NCI-H345 treated with DMSO at 0.1 percent for 48 hours (cell line): Measurements from ENCODE around the gene COL25A1.
"Not testable (repeated sequence)": the region's sequence is repeated elsewhere in the genome, so short reads cannot be mapped to it uniquely, and the experiment has no call there.

ENCODE experiments used
- DNase-seq: peaks from one replicate; lab custom pipeline; 2025; ENCODE audit not compliant: unreplicated experiment; lab: John Stamatoyannopoulos, UW

The COL25A1 gene

DNA sequence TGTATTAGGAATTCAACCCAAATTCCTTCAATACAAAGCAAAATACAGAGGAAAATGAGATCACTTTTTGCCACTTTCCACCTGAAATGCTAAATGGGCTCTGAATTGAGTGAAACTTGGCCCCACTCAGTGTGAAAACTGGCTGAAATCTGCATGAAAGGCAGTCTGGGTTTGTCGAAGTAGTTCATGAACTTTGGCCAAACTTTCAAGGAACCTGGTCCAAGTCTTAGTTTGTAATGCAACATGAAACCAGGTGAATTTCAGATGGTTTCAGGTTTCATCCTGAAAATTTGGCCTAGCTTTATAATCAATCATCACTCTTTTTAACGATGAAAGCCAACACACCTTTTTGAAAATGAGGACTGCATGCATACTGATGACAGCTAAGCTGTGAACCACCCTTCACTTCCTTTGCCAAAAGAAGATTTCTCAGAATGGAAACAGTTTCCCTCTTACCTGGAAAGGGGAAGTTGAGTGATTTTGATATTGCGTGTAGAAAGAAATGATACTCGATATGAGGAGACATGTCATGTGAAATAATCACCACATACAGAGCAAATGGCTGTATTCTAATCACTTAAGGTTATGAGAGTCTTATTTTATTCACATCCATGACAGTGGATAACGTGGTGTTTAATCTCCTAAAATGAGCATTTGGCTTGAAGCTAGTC lies 329.7 kb downstream of the COL25A1 start:
- DNase-seq = no peak

DNA sequence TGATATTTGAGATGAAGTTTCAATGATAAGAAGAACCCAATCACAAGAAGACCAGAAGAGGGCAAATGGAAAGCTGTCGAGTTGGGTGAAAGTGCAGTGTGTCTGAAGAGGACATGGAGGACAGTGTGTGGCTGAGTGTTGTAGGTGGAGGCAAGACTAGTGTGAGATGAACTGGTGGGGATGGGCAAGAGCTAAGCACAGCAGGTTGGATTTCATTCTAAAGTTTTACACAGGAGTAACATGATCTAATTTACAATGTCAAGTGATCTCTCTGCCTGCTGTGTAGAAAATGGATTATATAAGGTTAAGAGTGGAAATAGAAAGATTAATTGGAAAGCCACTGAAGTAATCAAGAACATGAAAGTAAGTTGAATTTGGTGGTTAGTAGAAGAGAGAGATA lies 331.0 kb downstream of the COL25A1 start:
- no peak for DNase-seq

DNA sequence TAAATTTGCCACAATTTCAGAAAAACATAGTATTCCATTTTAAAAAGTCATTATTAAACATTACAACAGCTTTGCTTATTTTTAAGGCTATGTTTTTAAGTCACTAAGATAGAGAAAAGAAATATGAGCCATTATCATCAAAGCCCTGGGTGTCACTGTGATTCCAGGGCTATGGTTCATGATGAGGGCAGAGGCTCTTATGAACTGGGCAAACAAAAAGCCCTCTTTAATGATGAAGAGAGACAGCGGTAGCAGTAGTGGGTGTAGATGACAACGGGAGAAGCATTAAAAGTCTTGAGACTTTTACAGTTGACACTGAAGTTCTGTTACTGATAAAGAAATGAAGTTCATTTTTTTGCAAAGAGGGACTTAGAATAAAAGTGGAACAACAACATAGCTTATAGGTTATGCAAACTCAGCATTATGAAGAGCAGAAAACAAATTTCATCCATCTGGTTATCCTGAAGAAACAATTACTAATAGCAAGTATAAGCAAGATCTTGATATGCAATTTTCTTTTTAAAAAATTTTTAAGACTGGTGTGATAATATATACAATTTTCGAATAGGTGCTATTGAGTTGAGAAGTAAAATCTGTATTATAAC lies 336.9 kb downstream of the COL25A1 start:
- DNase-seq = no peak

DNA sequence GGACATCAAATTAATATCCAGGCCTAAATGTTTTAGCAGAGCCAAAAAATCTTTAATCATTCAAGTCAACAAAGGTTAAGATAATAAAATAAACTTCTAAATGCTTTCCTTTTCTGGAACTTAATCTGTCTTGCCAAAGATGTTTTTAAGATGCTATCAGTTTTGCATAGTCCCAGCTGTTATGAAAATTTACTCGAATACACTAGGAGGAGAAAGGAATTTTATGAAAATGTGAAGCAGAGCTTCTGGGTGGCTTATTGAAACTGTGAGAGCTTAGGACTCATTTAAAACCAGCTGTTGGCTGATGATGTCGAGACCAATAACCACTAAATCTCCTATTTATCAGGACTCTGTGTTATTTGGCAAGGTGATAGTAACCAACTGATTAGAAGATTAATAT lies 337.4 kb downstream of the COL25A1 start:
- no peak for DNase-seq

DNA sequence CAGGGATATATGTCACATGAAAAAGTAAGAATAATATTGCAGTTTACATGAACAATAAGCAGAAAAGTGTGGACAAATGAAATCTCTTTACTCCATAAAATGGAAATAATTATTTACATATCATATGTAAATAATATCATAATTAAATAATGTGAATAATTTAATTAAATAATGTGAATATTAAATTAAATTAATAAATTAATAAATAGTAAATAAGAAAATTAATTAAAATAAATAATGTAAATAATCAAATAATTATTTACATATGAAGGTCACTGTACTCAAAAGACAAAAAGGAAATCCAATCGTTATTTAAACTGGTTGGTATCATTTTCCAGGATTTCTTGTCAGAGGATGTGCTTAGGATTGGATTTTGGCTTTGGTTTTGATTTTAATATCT lies 338.5 kb downstream of the COL25A1 start:
- no peak for DNase-seq

- DNase-seq = no peak
These were observed 343.0 kb downstream of the COL25A1 start for GRCh38 chr4:108959491-108959890.

DNA sequence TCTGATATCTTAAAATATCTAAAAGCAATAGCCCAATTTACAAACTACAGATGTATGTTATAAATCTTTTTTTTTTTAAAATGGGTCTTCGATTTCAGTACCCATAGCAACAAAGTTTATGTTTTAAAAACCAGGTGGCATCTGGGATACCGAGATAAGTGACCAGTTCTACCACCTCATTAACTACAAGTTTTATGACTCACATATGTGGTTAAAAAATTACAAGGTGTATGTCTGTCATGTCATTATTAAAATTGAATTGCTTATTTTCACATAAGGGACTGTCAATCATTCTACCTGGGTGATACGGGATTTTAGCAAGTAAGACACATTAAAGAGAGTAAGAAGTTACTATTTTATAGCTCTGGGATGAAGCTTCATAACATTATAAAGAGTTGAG lies 347.6 kb downstream of the COL25A1 start:
- DNase-seq = no peak

- DNase-seq = no peak
These were observed 348.5 kb downstream of the COL25A1 start for GRCh38 chr4:108953941-108954340.

GRCh38 chr4:108950158-108950915 lies 352.1 kb downstream of the COL25A1 start:
- no peak for DNase-seq

DNA sequence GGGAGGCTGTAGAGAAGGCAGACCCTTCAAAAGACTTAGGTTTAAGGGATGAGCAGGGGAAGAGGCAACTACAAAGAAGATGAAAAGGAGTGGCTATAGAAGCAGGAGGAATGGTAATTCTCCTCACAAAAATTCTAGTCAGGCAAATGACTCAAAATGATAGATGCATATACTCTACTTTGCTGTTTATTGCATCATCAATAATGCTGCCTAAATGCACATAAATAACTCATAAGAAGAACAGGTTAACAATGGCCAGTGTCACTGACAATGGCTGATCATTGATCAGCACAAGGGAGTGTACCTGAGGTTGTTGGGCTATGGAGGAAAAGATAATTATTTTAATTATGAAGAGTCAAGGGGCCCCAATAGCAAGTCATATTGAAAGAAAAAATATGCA lies 354.9 kb downstream of the COL25A1 start:
- DNase-seq = no peak

DNA sequence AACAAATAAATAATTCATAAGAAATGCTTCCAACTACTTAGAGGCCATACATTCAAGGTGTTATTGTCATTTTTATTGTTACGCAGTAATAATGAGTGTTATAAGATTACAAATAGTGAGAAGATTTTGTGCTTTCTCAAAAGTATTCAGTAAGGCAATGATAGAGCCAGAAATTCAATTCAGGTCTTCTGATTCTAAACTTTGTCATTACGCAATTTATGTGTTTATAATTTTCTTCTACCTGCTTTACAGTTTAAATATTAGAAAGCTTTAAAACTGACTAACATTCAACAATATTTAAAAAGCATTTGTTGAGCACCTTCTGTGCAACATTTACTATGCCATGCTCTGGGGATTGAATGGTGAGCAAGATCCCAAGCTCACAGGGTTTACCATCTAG lies 356.2 kb downstream of the COL25A1 start:
- DNase-seq = no peak

- no peak for DNase-seq
These were observed 358.4 kb downstream of the COL25A1 start for GRCh38 chr4:108943976-108944591.

- DNase-seq = no peak
These were observed 359.1 kb downstream of the COL25A1 start for GRCh38 chr4:108943371-108943770.

GRCh38 chr4:108941904-108942430 lies 360.5 kb downstream of the COL25A1 start:
- DNase-seq = no peak

DNA sequence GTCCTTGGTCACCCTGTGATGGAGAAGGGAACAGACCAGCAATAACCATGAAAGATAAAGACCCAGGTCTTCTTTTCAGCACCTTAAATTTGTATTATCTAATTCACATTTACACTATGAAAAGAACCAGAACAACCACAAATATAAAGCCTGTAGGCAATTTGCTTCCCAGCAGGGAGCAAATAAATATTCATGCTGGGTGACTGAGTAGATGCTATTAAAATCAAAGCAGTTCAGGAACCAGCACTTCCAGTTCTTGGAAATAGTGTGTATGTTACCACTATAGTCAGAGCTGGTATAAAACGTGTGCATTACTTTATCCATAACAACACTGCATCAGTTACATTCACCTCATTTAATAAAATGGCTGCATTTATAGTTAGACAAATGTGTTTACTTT lies 361.8 kb downstream of the COL25A1 start:
- no peak for DNase-seq

- no peak for DNase-seq
These were observed 362.3 kb downstream of the COL25A1 start for GRCh38 chr4:108940149-108940548.

DNA sequence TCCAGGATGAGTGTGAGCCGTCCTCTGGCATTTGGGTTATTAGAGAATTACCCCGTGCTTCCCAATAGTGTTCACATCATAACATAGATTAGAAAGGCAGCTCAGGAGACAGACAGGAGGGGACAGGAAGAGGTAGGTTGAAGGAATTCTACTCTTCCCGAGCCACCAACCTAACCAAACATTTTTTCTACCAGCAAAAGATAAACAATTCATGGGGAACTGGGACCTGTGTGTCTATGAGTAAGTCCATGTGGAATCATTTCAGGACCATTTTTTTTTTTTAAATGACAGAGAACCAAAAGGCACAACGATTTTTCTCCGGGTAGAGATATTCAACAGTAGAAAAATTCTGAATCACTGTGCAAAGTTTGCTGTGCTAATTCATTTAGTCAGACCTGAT lies 365.4 kb downstream of the COL25A1 start:
- no peak for DNase-seq

- DNase-seq = not testable (repeated sequence)
These were observed 368.5 kb downstream of the COL25A1 start for GRCh38 chr4:108933925-108934324.

GRCh38 chr4:108933046-108933445 lies 369.4 kb downstream of the COL25A1 start:
- no peak for DNase-seq

- no peak for DNase-seq
These were observed 370.5 kb downstream of the COL25A1 start for GRCh38 chr4:108931926-108932325.

DNA sequence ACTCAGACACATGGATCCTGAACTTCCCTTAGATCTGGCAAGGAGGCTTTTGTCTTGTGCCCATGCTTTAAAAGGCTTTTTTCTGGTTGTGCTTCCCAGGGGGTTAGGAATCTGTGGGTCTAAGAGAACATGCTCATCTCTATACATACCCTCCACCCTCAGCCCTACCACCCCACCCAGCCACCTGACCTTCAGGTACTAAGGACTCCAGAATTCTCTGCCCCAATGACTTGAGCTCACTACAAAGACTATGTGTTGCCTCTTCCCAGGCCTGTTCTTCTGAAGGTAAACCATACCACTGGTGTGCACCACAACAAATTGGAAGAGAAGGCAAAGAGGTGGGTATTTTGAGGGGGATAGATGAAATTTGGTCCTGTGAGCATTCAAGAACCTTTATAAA lies 372.3 kb downstream of the COL25A1 start:
- no peak for DNase-seq

- DNase-seq = no peak
These were observed 375.7 kb downstream of the COL25A1 start for GRCh38 chr4:108926781-108927180.
